Right lobe of liver (tissue), 4 donors: ENCODE results near the gene AKR1B1.

Source experiments
- POLR2A ChIP-seq: fragments of 450-650 bp; IDR thresholded peaks from one replicate; pipeline ENCODE4 v1.6.1; 2017; ENCODE audit warnings: antibody characterized with exemption, mild to moderate bottlenecking
- TF ChIP-seq, protein P1 (sequence below), 4 donors: fragments of 200-600 bp in 3 of 4; fragments of 450-650 bp in 1 of 4; IDR thresholded peaks; one replicate each; pipeline versions ENCODE4 v1.5.1 to v1.8.0; 2016 to 2022; ENCODE audit warnings: antibody characterized with exemption in 4 of 4, mild to moderate bottlenecking in 2 of 4
- donor health status: DM: no; HTN: no; CAD: no.
- donor health status: DM: no; HTN: no; CAD: no.
- donor health status: DM: no; HTN: yes; CAD: no.

GRCh38 chr7:134453518-134453917 lies 5.4 kb downstream of the AKR1B1 start:
- TF ChIP-seq, protein P1, sequence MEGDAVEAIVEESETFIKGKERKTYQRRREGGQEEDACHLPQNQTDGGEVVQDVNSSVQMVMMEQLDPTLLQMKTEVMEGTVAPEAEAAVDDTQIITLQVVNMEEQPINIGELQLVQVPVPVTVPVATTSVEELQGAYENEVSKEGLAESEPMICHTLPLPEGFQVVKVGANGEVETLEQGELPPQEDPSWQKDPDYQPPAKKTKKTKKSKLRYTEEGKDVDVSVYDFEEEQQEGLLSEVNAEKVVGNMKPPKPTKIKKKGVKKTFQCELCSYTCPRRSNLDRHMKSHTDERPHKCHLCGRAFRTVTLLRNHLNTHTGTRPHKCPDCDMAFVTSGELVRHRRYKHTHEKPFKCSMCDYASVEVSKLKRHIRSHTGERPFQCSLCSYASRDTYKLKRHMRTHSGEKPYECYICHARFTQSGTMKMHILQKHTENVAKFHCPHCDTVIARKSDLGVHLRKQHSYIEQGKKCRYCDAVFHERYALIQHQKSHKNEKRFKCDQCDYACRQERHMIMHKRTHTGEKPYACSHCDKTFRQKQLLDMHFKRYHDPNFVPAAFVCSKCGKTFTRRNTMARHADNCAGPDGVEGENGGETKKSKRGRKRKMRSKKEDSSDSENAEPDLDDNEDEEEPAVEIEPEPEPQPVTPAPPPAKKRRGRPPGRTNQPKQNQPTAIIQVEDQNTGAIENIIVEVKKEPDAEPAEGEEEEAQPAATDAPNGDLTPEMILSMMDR (IDR thresholded peaks at IDR 0.05) = no peak
- TF ChIP-seq POLR2A = no peak
